Trophoblast cell (in vitro differentiated cells and primary cell): ENCODE data around the gene YBX2.

Experiments
- DNase-seq, 2 donors: peaks; one replicate each; pipeline ENCODE4 v3.0.0-alpha.2; 2016
- H2AFZ ChIP-seq: 2 replicates; pipeline ENCODE4 v1.6.1; 2013; ENCODE audit warnings: low read length, moderate library complexity, mild to moderate bottlenecking; ENCODE audit not compliant: insufficient read depth, poor library complexity
- H2AK5ac ChIP-seq: 2 replicates; pipeline ENCODE4 v1.6.1; 2013; ENCODE audit warnings: mild to moderate bottlenecking, low read length
- H2BK120ac ChIP-seq: 2 replicates; pipeline ENCODE4 v1.6.1; 2013; ENCODE audit warnings: low read length, mild to moderate bottlenecking, moderate library complexity; ENCODE audit not compliant: insufficient read depth, poor library complexity
- H2BK12ac ChIP-seq: 2 replicates; pipeline ENCODE4 v1.6.1; 2013; ENCODE audit warnings: mild to moderate bottlenecking, low read length, moderate library complexity
- H2BK5ac ChIP-seq: 2 replicates; pipeline ENCODE4 v1.6.1; 2013; ENCODE audit warnings: low read length, low read depth, moderate library complexity, mild to moderate bottlenecking; ENCODE audit not compliant: poor library complexity
- H3K14ac ChIP-seq: 2 replicates; pipeline ENCODE4 v1.6.1; 2013; ENCODE audit warnings: mild to moderate bottlenecking, low read length
- H3K18ac ChIP-seq: 2 replicates; pipeline ENCODE4 v1.6.1; 2013; ENCODE audit warnings: mild to moderate bottlenecking, low read length
- H3K23ac ChIP-seq: 2 replicates; pipeline ENCODE4 v1.6.1; 2013; ENCODE audit warnings: low read length
- H3K27ac ChIP-seq: 2 replicates; pipeline ENCODE4 v1.5.1; 2013; ENCODE audit warnings: low read depth, mild to moderate bottlenecking, inconsistent platforms, low read length, moderate library complexity
- H3K27me3 ChIP-seq: 2 replicates; pipeline ENCODE4 v1.6.1; 2013; ENCODE audit warnings: inconsistent platforms, mild to moderate bottlenecking, low read length, moderate library complexity; ENCODE audit not compliant: insufficient read depth
- H3K36me3 ChIP-seq, 2 experiments: 1 replicate in 1 of 2; 2 replicates in 1 of 2; pipeline ENCODE4 v1.6.1; 2013; ENCODE audit warnings: low read length in 2 of 2, mild to moderate bottlenecking in 2 of 2, moderate library complexity in 1 of 2; ENCODE audit not compliant: insufficient read depth in 2 of 2, control insufficient read depth in 1 of 2
- H3K4ac ChIP-seq: 2 replicates; pipeline ENCODE4 v1.6.1; 2013; ENCODE audit warnings: low read depth, mild to moderate bottlenecking, low read length, moderate library complexity
- H3K4me1 ChIP-seq, 2 experiments: 1 replicate in 1 of 2; 2 replicates in 1 of 2; pipeline ENCODE4 v1.6.1; 2013; ENCODE audit warnings: low read length in 2 of 2, mild to moderate bottlenecking in 2 of 2, moderate library complexity in 1 of 2; ENCODE audit not compliant: insufficient read depth in 2 of 2, control insufficient read depth in 1 of 2
- H3K4me2 ChIP-seq: 2 replicates; pipeline ENCODE4 v1.6.1; 2013; ENCODE audit warnings: inconsistent platforms, mild to moderate bottlenecking, low read length, moderate library complexity
- H3K4me3 ChIP-seq: 2 replicates; pipeline ENCODE4 v1.5.1; 2013; ENCODE audit warnings: mild to moderate bottlenecking, low read depth, low read length, inconsistent platforms
- H3K79me1 ChIP-seq: one replicate; pipeline ENCODE4 v1.6.1; 2013; ENCODE audit warnings: low read length
- H3K79me2 ChIP-seq: 2 replicates; pipeline ENCODE4 v1.6.1; 2013; ENCODE audit warnings: low read length, mild to moderate bottlenecking; ENCODE audit not compliant: control insufficient read depth, insufficient read depth, poor library complexity
- H3K9ac ChIP-seq: 2 replicates; pipeline ENCODE4 v1.6.1; 2013; ENCODE audit warnings: mild to moderate bottlenecking, low read length
- H3K9me3 ChIP-seq: 2 replicates; pipeline ENCODE4 v1.6.1; 2013; ENCODE audit warnings: low read depth, mild to moderate bottlenecking, control low read depth, inconsistent platforms, low read length; ENCODE audit not compliant: insufficient read depth
- H4K12ac ChIP-seq: 2 replicates; pipeline ENCODE4 v1.6.1; 2013; ENCODE audit warnings: low read depth, mild to moderate bottlenecking, low read length, moderate library complexity
- H4K8ac ChIP-seq: 2 replicates; pipeline ENCODE4 v1.6.1; 2013; ENCODE audit warnings: low read depth, mild to moderate bottlenecking, low read length, moderate library complexity
- H4K91ac ChIP-seq: one replicate; pipeline ENCODE4 v1.6.1; 2013; ENCODE audit warnings: low read depth, mild to moderate bottlenecking, low read length, moderate library complexity
- WGBS: extraction: QIAGEN DNeasy Blood & Tissue Kit; methylation state at CpG from one replicate; pipeline ENCODE4 v1.1.7; 2013; ENCODE audit warnings: missing lambda C conversion rate; ENCODE audit not compliant: insufficient read length, insufficient coverage; ENCODE audit errors: extremely low coverage; 5-methylcytosine and 5-hydroxymethylcytosine counted together

Gene YBX2

DNA sequence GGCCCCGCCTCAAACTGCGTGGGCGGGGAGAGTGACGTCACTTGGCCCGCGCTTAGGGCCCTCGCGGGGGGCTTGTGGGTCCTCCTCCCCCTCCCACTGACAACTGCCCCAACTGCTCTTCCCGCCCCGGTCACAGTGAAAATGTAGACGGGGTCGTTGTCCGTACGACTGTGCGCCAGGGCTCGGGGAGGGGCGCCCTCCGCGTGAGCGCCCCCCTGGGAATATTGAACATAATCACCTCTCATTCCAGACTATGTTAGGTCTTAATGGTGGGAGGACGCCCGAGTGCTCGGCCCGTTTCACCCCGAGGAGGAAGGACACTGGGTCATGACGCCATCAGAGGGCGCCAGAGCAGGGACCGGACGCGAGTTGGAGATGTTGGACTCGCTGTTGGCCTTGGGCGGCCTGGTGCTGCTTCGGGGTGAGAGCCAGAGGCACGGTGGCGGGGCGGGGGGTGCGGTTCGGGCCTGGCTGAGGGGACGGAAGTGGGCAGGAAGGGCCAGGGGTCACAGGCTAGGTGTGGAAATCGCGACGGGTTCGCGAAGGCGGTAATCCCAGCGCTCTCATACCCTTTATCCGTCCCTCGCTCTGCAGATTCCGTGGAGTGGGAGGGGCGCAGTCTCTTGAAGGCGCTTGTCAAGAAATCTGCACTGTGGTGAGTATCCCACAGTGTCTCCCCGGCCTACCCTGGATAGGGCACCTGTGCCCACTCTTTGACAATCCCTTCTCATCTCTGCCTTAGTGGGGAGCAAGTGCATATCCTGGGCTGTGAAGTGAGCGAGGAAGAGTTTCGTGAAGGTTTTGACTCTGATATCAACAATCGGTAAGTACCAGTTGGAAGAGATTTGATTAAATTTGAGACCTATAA lies 42.0 kb downstream of the YBX2 start, which contains the start of gene ELP5:
TSS of gene ELP5 (plus strand) at position 40 of the 868 bp plus-strand sequence. CDS start at position 376, 336 bp downstream.
- WGBS = no CpG with 5 or more reads among the region's 55 CpGs
- Histone ChIP-seq H3K4me3 (peak within 1 kb of the TSS; percentile 98), H3K27ac (peak within 1 kb of the TSS; percentile 100), H3K79me1 (peaks cover 17% of the 10 kb centered on the region), H3K27me3 (no peaks in the 10 kb centered on the region), H3K9me3 (peaks cover 1% of the 10 kb centered on the region), H4K12ac (peak within 1 kb of the TSS; percentile 94), H3K4me2 (peak within 1 kb of the TSS; percentile 98), H3K18ac (peak within 1 kb of the TSS; percentile 98), H2BK12ac (no peak within 1 kb of the TSS), H3K4me1 (peaks cover 6 to 10% of the 10 kb centered on the region in 2 experiments), H2BK5ac (peak within 1 kb of the TSS; percentile 94), H3K9ac (peak within 1 kb of the TSS; percentile 99), H3K14ac (peak within 1 kb of the TSS; percentile 99), H4K91ac (peak within 1 kb of the TSS; percentile 99), H2BK120ac (peak within 1 kb of the TSS; percentile 99), H2AFZ (peak within 1 kb of the TSS; percentile 83), H2AK5ac (peak within 1 kb of the TSS; percentile 98), H3K4ac (peak within 1 kb of the TSS; percentile 99), H3K23ac (no peak within 1 kb of the TSS), H3K79me2 (peaks cover 30% of the 10 kb centered on the region), H4K8ac (peak within 1 kb of the TSS; percentile 98), H3K36me3 (peaks cover 15 to 23% of the 10 kb centered on the region in 2 experiments)
- peak; percentile 89 to 96 for DNase-seq

DNA sequence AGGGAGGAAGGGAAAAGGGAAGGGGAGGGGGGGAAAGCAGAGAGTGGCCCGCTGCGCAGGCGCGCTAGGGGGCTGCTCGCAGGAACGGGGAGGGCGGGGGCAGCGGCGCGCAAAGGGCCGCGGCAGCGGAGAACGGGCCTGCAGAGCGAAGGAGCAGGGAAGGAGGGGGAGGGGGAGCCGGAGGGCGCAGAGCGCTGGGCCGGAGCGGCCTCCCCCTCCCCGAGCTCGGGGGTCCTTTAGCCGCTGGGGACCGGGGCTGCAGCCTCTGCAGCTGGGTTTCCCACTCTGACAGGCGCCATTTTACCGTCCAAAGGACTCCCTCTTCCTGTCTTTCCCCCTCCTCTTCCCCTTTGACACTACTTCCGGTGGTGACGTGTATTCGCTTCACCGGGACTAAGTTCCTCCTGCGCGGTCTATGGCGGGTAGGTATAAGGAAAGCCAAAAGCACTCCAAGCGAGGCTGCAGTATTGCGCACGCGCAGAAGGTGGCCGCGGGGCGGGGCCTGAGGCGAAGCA lies 42.7 kb downstream of the YBX2 start, which contains the start of gene CTDNEP1:
TSS of gene CTDNEP1 (minus strand) at position 74 of the 515 bp plus-strand sequence. CDS start 438 bp downstream, outside the sequence.
- Histone ChIP-seq H4K8ac (peak within 1 kb of the TSS; percentile 98), H3K27ac (peak within 1 kb of the TSS; percentile 100), H3K79me1 (peaks cover 17% of the 10 kb centered on the region), H3K18ac (peak within 1 kb of the TSS; percentile 98), H4K12ac (peak within 1 kb of the TSS; percentile 94), H3K4me1 (peaks cover 6 to 10% of the 10 kb centered on the region in 2 experiments), H2BK12ac (no peak within 1 kb of the TSS), H2AK5ac (peak within 1 kb of the TSS; percentile 98), H3K4me2 (peak within 1 kb of the TSS; percentile 98), H3K27me3 (no peaks in the 10 kb centered on the region), H2AFZ (peak within 1 kb of the TSS; percentile 83), H4K91ac (peak within 1 kb of the TSS; percentile 99), H3K23ac (peak within 1 kb of the TSS; percentile 98), H3K4me3 (peak within 1 kb of the TSS; percentile 98), H2BK5ac (peak within 1 kb of the TSS; percentile 94), H2BK120ac (peak within 1 kb of the TSS; percentile 99), H3K9ac (peak within 1 kb of the TSS; percentile 99), H3K4ac (peak within 1 kb of the TSS; percentile 99), H3K79me2 (peaks cover 30% of the 10 kb centered on the region), H3K9me3 (peaks cover 1% of the 10 kb centered on the region), H3K36me3 (peaks cover 15 to 23% of the 10 kb centered on the region in 2 experiments), H3K14ac (peak within 1 kb of the TSS; percentile 99)
- DNase-seq = peak; percentile 98 to 100
- WGBS = no CpG with 5 or more reads among the region's 41 CpGs

DNA sequence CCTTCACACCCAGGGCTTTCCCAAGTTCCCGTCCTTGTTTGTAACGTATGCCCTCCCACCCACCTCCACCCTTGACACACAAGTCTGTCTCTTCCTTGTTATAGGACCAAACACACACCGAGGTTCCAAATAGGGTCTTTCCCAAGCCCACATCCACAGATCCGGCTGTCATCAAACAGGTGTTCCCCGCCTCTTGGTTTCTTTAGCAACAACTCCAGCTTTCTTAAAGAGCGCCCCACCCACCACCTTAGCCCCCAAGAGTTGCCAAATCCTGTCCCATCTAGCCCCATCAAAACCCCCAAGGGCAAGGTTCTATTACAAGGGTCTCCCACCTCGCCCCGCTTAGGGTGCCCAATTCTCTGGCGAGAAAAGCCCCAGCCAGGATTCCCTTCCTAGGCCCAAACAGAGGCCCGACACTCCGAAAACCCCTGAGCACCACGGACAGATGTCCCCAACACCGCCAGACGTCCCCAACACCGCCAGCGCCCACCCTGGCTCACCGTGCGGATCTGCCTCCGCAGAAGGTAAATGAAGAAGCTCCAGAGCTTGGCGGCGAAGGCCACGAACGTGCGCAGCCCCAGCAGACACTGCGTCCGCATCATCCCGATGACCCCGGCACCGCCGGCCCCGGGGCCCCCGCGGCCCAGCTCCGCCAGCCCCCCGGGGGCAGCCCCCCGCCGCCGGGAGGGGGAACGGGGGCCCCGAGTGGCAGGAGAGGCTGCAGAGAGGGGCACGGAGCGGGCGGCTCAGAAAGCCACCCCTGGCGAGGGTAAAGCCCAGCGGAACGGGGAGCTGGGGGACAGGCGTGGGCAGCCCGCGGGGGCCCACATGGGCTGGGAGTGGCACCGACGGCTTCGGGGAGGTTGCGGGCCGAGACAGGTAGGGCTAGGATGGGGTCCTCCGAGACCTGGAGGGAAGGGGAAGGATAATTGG lies 43.5 kb downstream of the YBX2 start:
- Histone ChIP-seq H3K79me1 (peaks cover 17% of the 10 kb centered on the region), H4K12ac (peak overlapping the region; percentile 93), H3K79me2 (peaks cover 30% of the 10 kb centered on the region), H3K27me3 (no peaks in the 10 kb centered on the region), H2AK5ac (peak overlapping the region; percentile 98), H3K27ac (peak overlapping the region; percentile 100), H2BK5ac (peak overlapping the region; percentile 94), H2AFZ (peak overlapping the region; percentile 83), H3K4me2 (peak overlapping the region; percentile 97), H3K36me3 (peaks cover 14 to 25% of the 10 kb centered on the region in 2 experiments), H3K4ac (peak overlapping the region; percentile 99), H2BK120ac (peak overlapping the region; percentile 99), H3K9ac (peak overlapping the region; percentile 98), H3K9me3 (peaks cover 1% of the 10 kb centered on the region), H3K18ac (peak overlapping the region; percentile 98), H3K4me1 (peaks cover 6 to 10% of the 10 kb centered on the region in 2 experiments), H3K14ac (peak overlapping the region; percentile 99), H2BK12ac (no peak overlapping the region), H4K91ac (peak overlapping the region; percentile 99), H3K4me3 (peak overlapping the region; percentile 98), H4K8ac (peak overlapping the region; percentile 95), H3K23ac (peak overlapping the region; percentile 98)
- no peak for DNase-seq
- no CpG with 5 or more reads among the region's 55 CpGs for WGBS
